Gastrocnemius medialis (tissue), 4 donors: ENCODE measurements around the gene KIFC3.

Source experiments
- CTCF ChIP-seq, 5 experiments: fragments of 450-650 bp in 3 of 5; fragments of 200-600 bp in 2 of 5; sonication (generic) in 2 of 5; IDR thresholded peaks in 4 of 5; conservative IDR thresholded peaks in 1 of 5; 1 replicate in 4 of 5; 2 replicates in 1 of 5; pipeline ENCODE4 v1.5.1; 2016 to 2019; ENCODE audit warnings: antibody characterized with exemption in 5 of 5, mild to moderate bottlenecking in 3 of 5, moderate library complexity in 3 of 5
- POLR2A ChIP-seq, 2 donors: fragments of 450-650 bp; IDR thresholded peaks; one replicate each; pipeline ENCODE4 v1.6.1; 2017; ENCODE audit warnings: antibody characterized with exemption in 2 of 2, mild to moderate bottlenecking in 2 of 2, moderate library complexity in 2 of 2

GRCh38 chr16:57761301-57761700 is 41.0 kb downstream of the KIFC3 start:
- TF ChIP-seq CTCF (IDR thresholded peaks at IDR 0.05 in 4 of 5, conservative IDR thresholded peaks at IDR 0.05 in 1 of 5) (no peak), POLR2A (IDR thresholded peaks at IDR 0.05) (no peak)
